Activated T-cell treated with anti-CD3 and anti-CD28 coated beads, Interleukin-2, amount 50 U/mL, for 24 hours (primary cell): ENCODE measurements around the gene DDIAS.
A peak's percentile ranks its signal among the peaks of the same experiment; 100 is the strongest.
"Not testable (repeated sequence)": the region's sequence is repeated elsewhere in the genome, so short reads cannot be mapped to it uniquely, and the experiment has no call there.

ENCODE experiments used
- DNase-seq: peaks from one replicate; pipeline ENCODE4 v3.0.0-alpha.2; 2020
- H3K27ac Mint-ChIP-seq: 2 replicates; pipeline ENCODE4 v1.8.0; 2020; ENCODE audit warnings: mild to moderate bottlenecking, mixed read lengths
- H3K27me3 Mint-ChIP-seq: 2 replicates; pipeline ENCODE4 v1.8.0; 2020; ENCODE audit warnings: mixed read lengths
- H3K36me3 Mint-ChIP-seq: 2 replicates; pipeline ENCODE4 v1.8.0; 2020; ENCODE audit warnings: low read depth, mixed read lengths
- H3K4me1 Mint-ChIP-seq: 2 replicates; pipeline ENCODE4 v1.8.0; 2020; ENCODE audit warnings: low read depth, mixed read lengths
- H3K4me3 Mint-ChIP-seq: 2 replicates; pipeline ENCODE4 v1.8.0; 2020; ENCODE audit warnings: mild to moderate bottlenecking, moderate library complexity, mixed read lengths
- H3K9me3 Mint-ChIP-seq: 2 replicates; pipeline ENCODE4 v1.8.0; 2020; ENCODE audit warnings: mixed read lengths

DDIAS gene

DNA sequence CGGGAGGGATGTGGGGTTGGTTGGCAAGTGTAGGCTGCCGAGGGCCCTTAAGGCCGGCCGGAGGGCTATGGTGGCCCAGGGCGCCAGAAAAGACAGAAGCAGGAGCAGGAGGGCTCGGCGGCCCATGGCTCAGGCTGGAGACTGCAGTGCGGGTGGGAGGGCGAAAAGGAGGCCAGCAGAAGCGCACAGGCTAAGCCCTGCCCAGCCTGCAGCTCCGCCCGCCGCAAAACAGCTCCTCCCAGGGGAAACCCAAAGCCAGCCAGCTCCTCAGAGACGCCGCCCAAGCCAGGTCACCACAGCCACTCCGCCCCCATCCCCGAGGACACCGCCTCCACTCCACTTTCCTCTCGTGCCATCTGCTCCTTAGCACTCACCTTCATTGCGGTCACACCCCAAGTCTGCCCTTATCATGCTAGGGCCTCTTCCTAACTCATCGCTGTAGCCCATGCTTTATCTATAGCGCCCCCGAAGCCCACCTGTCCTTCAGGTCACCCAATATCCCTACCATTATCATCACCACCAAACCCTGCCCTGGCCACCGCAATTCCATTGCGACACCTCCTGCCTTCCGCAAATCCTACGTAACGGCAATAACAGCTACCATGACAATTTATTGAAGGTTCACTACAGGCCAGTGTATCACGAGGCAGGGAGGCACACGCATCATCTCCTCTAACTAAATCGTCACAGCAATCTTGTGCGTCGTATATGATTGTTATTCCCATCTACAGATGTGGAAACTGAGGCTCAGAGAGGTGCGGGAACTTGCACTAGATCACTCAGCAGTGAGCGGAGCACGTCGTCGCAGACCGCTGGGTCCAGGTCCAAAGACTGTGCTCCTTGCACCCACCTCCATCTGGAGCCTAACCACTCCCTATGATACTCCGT is 1.0 kb upstream of the DDIAS start, which contains the start of gene PRCP:
TSS of gene PRCP (minus strand) at position 154 of the 888 bp plus-strand sequence. CDS start at position 126, 28 bp downstream.
- Mint-ChIP-seq H3K9me3 (no peaks in the 10 kb centered on the region), H3K36me3 (peaks cover 27% of the 10 kb centered on the region), H3K4me1 (peaks cover 67% of the 10 kb centered on the region), H3K27me3 (no peaks in the 10 kb centered on the region), H3K27ac (peak within 1 kb of the TSS; percentile 99), H3K4me3 (peak within 1 kb of the TSS; percentile 96)
- peak; percentile 94 for DNase-seq

- H3K4me1 Mint-ChIP-seq, result peaks cover 65% of the 10 kb centered on the region
- peak overlapping the region; percentile 96 for H3K4me3 Mint-ChIP-seq
- no peaks in the 10 kb centered on the region for H3K27me3 Mint-ChIP-seq
- H3K36me3 Mint-ChIP-seq, result peaks cover 26% of the 10 kb centered on the region
- DNase-seq, result no peak
- peak overlapping the region; percentile 99 for H3K27ac Mint-ChIP-seq
- no peaks in the 10 kb centered on the region for H3K9me3 Mint-ChIP-seq
Observed at GRCh38 chr11:82901922-82902485, 468 bp downstream of the DDIAS start.

GRCh38 chr11:82902880-82903279 is 1.3 kb downstream of the DDIAS start:
- Mint-ChIP-seq H3K4me3 (peak overlapping the region; percentile 96), H3K9me3 (no peaks in the 10 kb centered on the region), H3K4me1 (peaks cover 64% of the 10 kb centered on the region), H3K27ac (peak overlapping the region; percentile 76), H3K27me3 (no peaks in the 10 kb centered on the region), H3K36me3 (peaks cover 29% of the 10 kb centered on the region)
- no peak for DNase-seq

DNA sequence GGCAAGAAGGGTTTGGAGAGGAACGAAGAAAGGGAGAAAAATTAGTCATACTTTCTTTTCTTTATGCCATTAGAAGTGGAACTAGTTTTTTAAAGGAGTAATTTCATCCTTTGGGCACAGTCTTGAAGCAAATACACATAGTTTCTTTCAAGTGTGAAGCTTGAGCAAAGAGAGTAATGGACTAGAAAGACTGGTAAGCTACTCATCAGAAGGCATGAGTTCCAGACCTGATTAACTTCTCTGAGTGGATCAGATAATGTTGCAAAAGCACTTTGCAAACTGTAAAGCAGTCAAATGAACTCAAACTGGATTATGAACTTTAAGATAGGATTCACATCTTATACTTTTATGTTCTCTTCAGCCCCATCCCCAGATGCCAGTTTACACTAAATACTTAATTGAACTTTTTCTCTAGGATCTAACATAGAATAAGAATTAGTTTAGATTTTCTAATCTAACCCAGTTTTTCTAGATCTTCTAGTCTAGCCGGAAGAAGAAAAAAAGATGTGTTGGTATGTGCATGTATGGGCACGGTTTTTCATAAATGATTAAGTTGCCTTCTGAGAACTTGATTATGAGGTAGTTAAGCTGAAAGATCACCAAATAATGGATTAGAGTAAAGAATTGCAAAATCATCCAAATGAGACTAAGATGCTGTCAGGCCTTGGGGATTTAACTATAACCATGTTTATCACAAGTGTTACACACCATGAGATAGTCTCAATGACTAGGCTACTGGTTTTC is 2.5 kb downstream of the DDIAS start:
- peak overlapping the region; percentile 96 for H3K4me3 Mint-ChIP-seq
- no peak for DNase-seq
- peaks cover 32% of the 10 kb centered on the region for H3K36me3 Mint-ChIP-seq
- H3K4me1 Mint-ChIP-seq, result peaks cover 66% of the 10 kb centered on the region
- peak overlapping the region; percentile 76 for H3K27ac Mint-ChIP-seq
- no peaks in the 10 kb centered on the region for H3K27me3 Mint-ChIP-seq
- H3K9me3 Mint-ChIP-seq, result no peaks in the 10 kb centered on the region

- Mint-ChIP-seq H3K9me3 (no peaks in the 10 kb centered on the region), H3K27ac (no peak overlapping the region), H3K36me3 (peaks cover 35% of the 10 kb centered on the region), H3K4me1 (peaks cover 54% of the 10 kb centered on the region), H3K27me3 (no peaks in the 10 kb centered on the region), H3K4me3 (no peak overlapping the region)
- no peak for DNase-seq
Observed at GRCh38 chr11:82906236-82906635, 4.7 kb downstream of the DDIAS start.

- Mint-ChIP-seq H3K4me3 (no peak overlapping the region), H3K9me3 (no peaks in the 10 kb centered on the region), H3K27me3 (no peaks in the 10 kb centered on the region), H3K27ac (no peak overlapping the region), H3K4me1 (peaks cover 54% of the 10 kb centered on the region), H3K36me3 (peaks cover 36% of the 10 kb centered on the region)
- no peak for DNase-seq
Observed at GRCh38 chr11:82906931-82907330, 5.4 kb downstream of the DDIAS start.

DNA sequence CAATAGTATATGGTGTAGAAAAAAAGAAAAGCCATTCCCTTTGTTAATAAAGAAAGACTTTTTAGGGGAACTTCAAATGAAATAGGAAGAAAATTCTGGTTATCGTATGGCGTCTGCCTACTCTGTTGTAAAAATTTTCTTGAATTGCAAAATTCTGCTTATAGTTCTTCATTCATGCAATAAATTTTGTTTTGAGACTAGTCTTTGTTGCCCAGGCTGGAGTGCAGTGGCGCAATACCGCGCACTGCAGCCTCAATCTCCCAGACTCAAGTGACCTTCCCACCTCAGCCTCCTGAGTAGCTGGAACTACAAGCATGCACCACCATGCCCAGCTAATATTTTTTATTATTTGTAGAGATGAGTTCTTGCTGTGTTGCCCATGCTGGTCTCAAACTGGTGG is 5.8 kb downstream of the DDIAS start:
- Mint-ChIP-seq H3K27me3 (no peaks in the 10 kb centered on the region), H3K4me1 (peaks cover 49% of the 10 kb centered on the region), H3K36me3 (peaks cover 36% of the 10 kb centered on the region), H3K27ac (no peak overlapping the region), H3K4me3 (no peak overlapping the region), H3K9me3 (no peaks in the 10 kb centered on the region)
- DNase-seq, result no peak

- Mint-ChIP-seq H3K4me1 (peaks cover 40% of the 10 kb centered on the region), H3K4me3 (no peak overlapping the region), H3K27ac (peak overlapping the region; percentile 32), H3K36me3 (peaks cover 43% of the 10 kb centered on the region), H3K9me3 (peaks cover 3% of the 10 kb centered on the region), H3K27me3 (no peaks in the 10 kb centered on the region)
- no peak for DNase-seq
Observed at GRCh38 chr11:82908311-82908710, 6.8 kb downstream of the DDIAS start.

- Mint-ChIP-seq H3K4me1 (peaks cover 32% of the 10 kb centered on the region), H3K36me3 (peaks cover 47% of the 10 kb centered on the region), H3K9me3 (peaks cover 3% of the 10 kb centered on the region), H3K27me3 (no peaks in the 10 kb centered on the region), H3K4me3 (no peak overlapping the region), H3K27ac (no peak overlapping the region)
- DNase-seq, result no peak
Observed at GRCh38 chr11:82909015-82909640, 7.6 kb downstream of the DDIAS start.

DNA sequence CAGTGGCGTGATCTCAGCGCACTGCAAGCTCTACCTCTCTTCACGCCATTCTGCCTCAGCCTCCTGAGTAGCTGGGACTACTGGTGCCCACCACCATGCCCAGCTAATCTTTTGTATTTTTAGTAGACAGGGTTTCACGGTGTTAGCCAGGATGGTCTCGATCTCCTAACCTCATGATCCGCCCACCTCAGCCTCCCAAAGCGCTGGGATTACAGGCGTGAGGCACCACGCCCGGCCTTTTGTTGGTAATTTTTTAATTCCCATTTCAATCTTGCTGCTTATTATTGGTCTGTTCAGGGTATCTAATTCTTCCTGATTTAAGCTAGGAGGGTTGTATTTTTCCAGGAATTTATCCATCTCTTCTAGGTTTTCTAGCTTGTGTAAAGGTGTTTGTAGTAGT is 18.2 kb downstream of the DDIAS start:
- Mint-ChIP-seq H3K4me1 (peaks cover 44% of the 10 kb centered on the region), H3K9me3 (peaks cover 18% of the 10 kb centered on the region), H3K4me3 (peak overlapping the region; percentile 52), H3K27ac (peak overlapping the region; percentile 70), H3K36me3 (peaks cover 97% of the 10 kb centered on the region)
- not testable (repeated sequence) for H3K27me3 Mint-ChIP-seq, DNase-seq

DNA sequence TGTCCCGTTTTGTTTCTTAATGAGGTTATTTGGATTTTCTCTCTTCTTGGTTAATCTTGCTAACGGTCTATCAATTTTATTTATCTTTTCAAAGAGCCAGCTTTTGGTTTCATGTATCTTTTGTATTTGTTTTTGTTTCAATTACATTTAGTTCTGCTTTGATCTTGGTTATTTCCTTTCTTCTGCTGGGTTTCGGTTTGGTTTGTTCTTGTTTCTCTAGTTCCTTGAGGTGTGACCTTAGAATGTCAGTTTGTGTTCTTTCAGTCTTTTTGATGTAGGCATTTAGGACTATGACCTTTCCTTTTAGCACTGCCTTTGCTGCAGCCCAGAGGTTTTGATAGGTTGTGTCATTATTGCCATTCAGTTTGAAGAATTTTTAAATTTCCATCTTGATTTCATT is 18.7 kb downstream of the DDIAS start:
- Mint-ChIP-seq H3K9me3 (peaks cover 18% of the 10 kb centered on the region), H3K27ac (peak overlapping the region; percentile 70), H3K4me1 (peaks cover 45% of the 10 kb centered on the region), H3K4me3 (peak overlapping the region; percentile 52), H3K36me3 (peaks cover 95% of the 10 kb centered on the region)
- H3K27me3 Mint-ChIP-seq, DNase-seq: not testable (repeated sequence)

- not testable (repeated sequence) for DNase-seq, H3K4me3 Mint-ChIP-seq, H3K27me3 Mint-ChIP-seq, H3K27ac Mint-ChIP-seq
- Mint-ChIP-seq H3K9me3 (peaks cover 18% of the 10 kb centered on the region), H3K36me3 (peaks cover 82% of the 10 kb centered on the region), H3K4me1 (peaks cover 50% of the 10 kb centered on the region)
Observed at GRCh38 chr11:82922396-82923173, 21.0 kb downstream of the DDIAS start.

DNA sequence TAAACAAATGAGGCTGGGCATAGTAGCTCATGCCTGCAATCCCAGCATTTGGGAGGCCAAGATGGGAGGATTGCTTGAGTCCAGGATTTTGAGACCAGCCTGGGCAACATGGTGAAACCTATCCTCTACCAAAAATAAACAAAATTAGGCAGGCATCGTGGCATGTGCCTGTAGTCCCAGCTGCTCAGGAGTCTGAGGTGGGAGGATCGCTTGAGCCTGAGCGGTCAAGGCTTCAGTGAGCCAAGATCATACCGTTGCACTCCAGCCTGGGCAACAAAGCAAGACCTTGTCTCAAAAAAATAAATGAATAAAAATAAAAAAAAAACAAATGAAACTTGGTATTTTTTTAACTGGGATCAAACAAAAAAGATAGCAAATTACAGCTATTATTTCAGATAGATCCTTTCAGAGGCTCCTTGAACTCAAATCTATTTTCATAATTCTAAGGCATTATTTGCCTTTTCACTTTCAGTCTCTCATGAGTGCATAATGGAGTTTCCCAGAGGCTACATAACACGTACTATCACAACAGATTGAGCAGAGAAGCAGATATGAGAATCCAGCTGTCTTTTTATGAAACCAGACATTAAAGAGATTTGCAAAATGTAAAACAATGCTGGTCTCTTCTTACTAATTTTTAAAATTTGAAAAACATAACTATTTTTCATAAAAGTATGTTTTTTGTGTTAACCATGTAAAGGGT is 23.1 kb downstream of the DDIAS start:
- no peak for DNase-seq
- H3K36me3 Mint-ChIP-seq, result peaks cover 78% of the 10 kb centered on the region
- no peak overlapping the region for H3K27ac Mint-ChIP-seq
- no peaks in the 10 kb centered on the region for H3K27me3 Mint-ChIP-seq
- no peak overlapping the region for H3K4me3 Mint-ChIP-seq
- H3K9me3 Mint-ChIP-seq, result peaks cover 3% of the 10 kb centered on the region
- peaks cover 39% of the 10 kb centered on the region for H3K4me1 Mint-ChIP-seq
